ENCODE results near the gene PTPN18. TPM values are rescaled to one million over a fixed set of nuclear protein-coding genes. Genes with fewer than 3 reads are reported as not detected.

The PTPN18 gene
- total RNA-seq, 2 donors from 2014 or later, result 16.4 to 19.6 TPM

DNA sequence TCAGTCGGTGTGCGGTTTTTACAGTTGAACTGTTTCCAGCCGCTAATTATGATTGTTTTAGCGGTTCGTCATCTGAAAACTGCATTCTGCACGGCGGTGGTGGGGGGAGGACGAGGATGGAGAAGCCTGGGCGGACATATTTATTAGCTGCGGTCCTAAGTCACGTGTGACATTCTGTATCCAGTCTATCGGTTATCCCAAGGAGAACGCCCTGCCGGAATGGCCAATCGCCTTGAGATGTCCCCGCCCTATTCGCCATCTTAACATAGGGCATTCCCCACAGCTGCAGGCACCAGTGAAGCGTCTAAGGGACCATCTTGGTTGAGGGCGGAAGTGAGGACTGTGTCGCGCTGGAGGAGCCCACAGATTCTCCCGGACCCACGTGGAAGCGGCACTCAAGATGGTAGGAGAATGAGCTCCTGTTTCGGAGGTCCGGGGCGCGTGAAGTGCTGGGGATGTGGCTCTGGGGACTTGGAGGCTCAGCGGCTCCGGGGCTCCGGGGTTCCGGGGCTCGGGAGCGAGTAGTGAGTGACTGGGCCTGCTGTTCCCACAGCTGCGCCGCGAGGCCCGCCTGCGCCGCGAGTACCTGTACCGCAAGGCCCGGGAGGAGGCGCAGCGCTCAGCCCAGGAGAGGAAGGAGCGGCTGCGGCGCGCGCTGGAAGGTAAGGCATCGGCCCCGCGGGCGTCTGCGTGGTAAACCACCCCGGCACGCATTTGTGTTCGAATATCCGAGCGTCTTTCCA, 13.2 kb upstream of the PTPN18 start, which contains the start of gene IMP4:
Gene IMP4 (plus strand): TSS at position 365 of the 743 bp plus-strand sequence. CDS start 36 bp downstream, at position 401.
- Mint-ChIP-seq H3K4me1 (peaks cover 7% of the 10 kb centered on the region), H3K36me3 (ENCODE audit: low read depth) (peaks cover 55% of the 10 kb centered on the region), H3K9me3 (no peaks in the 10 kb centered on the region), H3K27ac (peak within 1 kb of the TSS; percentile 98), H3K4me3 (peak within 1 kb of the TSS; percentile 94), H3K27me3 (ENCODE audit: insufficient read depth) (no peaks in the 10 kb centered on the region)
- no peaks in the 10 kb centered on the region for H3K9me3 ChIP-seq (ENCODE audit: control insufficient read depth, low read length)
- peak within 1 kb of the TSS; percentile 58 for H3K27ac ChIP-seq (ENCODE audit: low read depth, low read length)
- peak; percentile 98 for DNase-seq
- H3K27me3 ChIP-seq (ENCODE audit: control insufficient read depth, insufficient read depth, low read length, poor library complexity, severe bottlenecking), result no peaks in the 10 kb centered on the region
- 0% methylated on average over 29 to 60 of the region's 60 CpGs for WGBS, 2 experiments (ENCODE audit: insufficient coverage in 1 of 2, insufficient read length in 1 of 2)
- peak within 1 kb of the TSS; percentile 94 for H3K4me3 ChIP-seq (ENCODE audit: low read length)
- no peaks in the 10 kb centered on the region for H3K4me1 ChIP-seq (ENCODE audit: control insufficient read depth, insufficient read depth, low read length)
- peaks cover 34% of the 10 kb centered on the region for H3K36me3 ChIP-seq (ENCODE audit: control insufficient read depth, insufficient read depth, low read length)
- H3K9ac ChIP-seq (ENCODE audit: extremely low read depth, low read length, poor library complexity, severe bottlenecking), result peak within 1 kb of the TSS; percentile 63
- TF ChIP-seq, protein P1, sequence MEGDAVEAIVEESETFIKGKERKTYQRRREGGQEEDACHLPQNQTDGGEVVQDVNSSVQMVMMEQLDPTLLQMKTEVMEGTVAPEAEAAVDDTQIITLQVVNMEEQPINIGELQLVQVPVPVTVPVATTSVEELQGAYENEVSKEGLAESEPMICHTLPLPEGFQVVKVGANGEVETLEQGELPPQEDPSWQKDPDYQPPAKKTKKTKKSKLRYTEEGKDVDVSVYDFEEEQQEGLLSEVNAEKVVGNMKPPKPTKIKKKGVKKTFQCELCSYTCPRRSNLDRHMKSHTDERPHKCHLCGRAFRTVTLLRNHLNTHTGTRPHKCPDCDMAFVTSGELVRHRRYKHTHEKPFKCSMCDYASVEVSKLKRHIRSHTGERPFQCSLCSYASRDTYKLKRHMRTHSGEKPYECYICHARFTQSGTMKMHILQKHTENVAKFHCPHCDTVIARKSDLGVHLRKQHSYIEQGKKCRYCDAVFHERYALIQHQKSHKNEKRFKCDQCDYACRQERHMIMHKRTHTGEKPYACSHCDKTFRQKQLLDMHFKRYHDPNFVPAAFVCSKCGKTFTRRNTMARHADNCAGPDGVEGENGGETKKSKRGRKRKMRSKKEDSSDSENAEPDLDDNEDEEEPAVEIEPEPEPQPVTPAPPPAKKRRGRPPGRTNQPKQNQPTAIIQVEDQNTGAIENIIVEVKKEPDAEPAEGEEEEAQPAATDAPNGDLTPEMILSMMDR (conservative IDR thresholded peaks at IDR 0.05), result peak; percentile 65

DNA sequence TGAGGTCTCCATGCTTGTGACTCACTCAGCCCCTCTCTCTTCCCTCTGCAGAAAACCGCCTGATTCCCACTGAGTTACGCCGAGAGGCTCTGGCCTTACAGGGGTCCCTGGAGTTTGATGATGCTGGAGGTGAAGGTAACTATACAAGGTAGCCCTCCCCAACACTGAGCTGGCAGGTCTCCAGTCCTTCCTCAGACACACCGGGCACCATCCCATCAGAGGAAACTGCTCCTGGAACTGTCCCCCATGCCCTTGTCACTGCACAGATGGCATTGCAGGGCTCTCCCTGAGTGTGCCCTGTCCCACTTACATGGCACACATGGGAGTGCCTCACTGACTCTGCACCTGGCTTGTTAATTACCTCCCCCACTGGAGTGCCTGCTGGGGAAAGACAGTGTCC, 11.3 kb upstream of the PTPN18 start:
- no peaks in the 10 kb centered on the region for H3K4me1 ChIP-seq (ENCODE audit: control insufficient read depth, insufficient read depth, low read length)
- H3K27ac ChIP-seq (ENCODE audit: low read depth, low read length), result no peak overlapping the region
- no peak overlapping the region for H3K9ac ChIP-seq (ENCODE audit: extremely low read depth, low read length, poor library complexity, severe bottlenecking)
- H3K36me3 ChIP-seq (ENCODE audit: control insufficient read depth, insufficient read depth, low read length), result peaks cover 50% of the 10 kb centered on the region
- H3K27me3 ChIP-seq (ENCODE audit: control insufficient read depth, insufficient read depth, low read length, poor library complexity, severe bottlenecking), result no peaks in the 10 kb centered on the region
- peaks cover 5% of the 10 kb centered on the region for H3K4me1 Mint-ChIP-seq
- TF ChIP-seq, protein P1 (conservative IDR thresholded peaks at IDR 0.05), result no peak
- peak overlapping the region; percentile 94 for H3K4me3 Mint-ChIP-seq
- no peaks in the 10 kb centered on the region for H3K9me3 Mint-ChIP-seq
- WGBS, 2 experiments (ENCODE audit: insufficient coverage in 1 of 2, insufficient read length in 1 of 2), result 97% methylated on average over 4 of the region's 4 CpGs; no CpG with 5 or more reads in 1 of the 2 experiments
- H3K27ac Mint-ChIP-seq, result no peak overlapping the region
- H3K9me3 ChIP-seq (ENCODE audit: control insufficient read depth, low read length), result no peaks in the 10 kb centered on the region
- no peak for DNase-seq
- H3K27me3 Mint-ChIP-seq (ENCODE audit: insufficient read depth), result no peaks in the 10 kb centered on the region
- no peak overlapping the region for H3K4me3 ChIP-seq (ENCODE audit: low read length)
- peaks cover 51% of the 10 kb centered on the region for H3K36me3 Mint-ChIP-seq (ENCODE audit: low read depth)

DNA sequence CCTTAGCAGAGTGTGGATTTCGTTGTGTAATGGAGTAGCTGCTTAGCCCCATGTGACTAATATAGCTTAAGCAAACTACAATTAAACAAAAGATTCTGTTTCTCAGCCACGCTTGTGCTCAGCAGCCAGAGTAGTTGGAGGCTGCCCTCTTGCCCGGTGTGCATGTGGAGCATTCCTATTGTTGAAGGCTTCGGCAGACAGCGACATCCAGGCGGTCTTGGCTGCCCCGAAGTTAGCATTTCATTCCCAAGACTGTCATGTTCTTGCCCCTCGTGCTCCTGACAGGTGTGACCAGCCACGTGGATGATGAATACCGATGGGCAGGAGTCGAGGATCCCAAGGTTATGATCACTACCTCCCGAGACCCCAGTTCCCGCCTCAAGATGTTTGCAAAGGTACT, 10.8 kb upstream of the PTPN18 start:
- Histone ChIP-seq H3K27ac (ENCODE audit: low read depth, low read length) (no peak overlapping the region), H3K9ac (ENCODE audit: extremely low read depth, low read length, poor library complexity, severe bottlenecking) (no peak overlapping the region), H3K27me3 (ENCODE audit: control insufficient read depth, insufficient read depth, low read length, poor library complexity, severe bottlenecking) (no peaks in the 10 kb centered on the region), H3K9me3 (ENCODE audit: control insufficient read depth, low read length) (no peaks in the 10 kb centered on the region), H3K4me1 (ENCODE audit: control insufficient read depth, insufficient read depth, low read length) (no peaks in the 10 kb centered on the region), H3K4me3 (ENCODE audit: low read length) (no peak overlapping the region), H3K36me3 (ENCODE audit: control insufficient read depth, insufficient read depth, low read length) (peaks cover 51% of the 10 kb centered on the region)
- DNase-seq, result no peak
- no peaks in the 10 kb centered on the region for H3K27me3 Mint-ChIP-seq (ENCODE audit: insufficient read depth)
- 95 to 97% methylated on average over 9 to 13 of the region's 13 CpGs for WGBS, 2 experiments (ENCODE audit: insufficient coverage in 1 of 2, insufficient read length in 1 of 2)
- H3K27ac Mint-ChIP-seq, result no peak overlapping the region
- peaks cover 5% of the 10 kb centered on the region for H3K4me1 Mint-ChIP-seq
- H3K36me3 Mint-ChIP-seq (ENCODE audit: low read depth), result peaks cover 46% of the 10 kb centered on the region
- TF ChIP-seq, protein P1 (conservative IDR thresholded peaks at IDR 0.05), result no peak
- H3K4me3 Mint-ChIP-seq, result no peak overlapping the region
- H3K9me3 Mint-ChIP-seq, result no peaks in the 10 kb centered on the region

Data from endodermal cell (in vitro differentiated cells).